ENCODE results near the gene ASCL4. TPM values are rescaled to one million over a fixed set of nuclear protein-coding genes. Genes with fewer than 3 reads are reported as not detected.

The ASCL4 gene
- total RNA-seq, 1 experiment from 2014 or later = not detected

- TF ChIP-seq, protein P1, sequence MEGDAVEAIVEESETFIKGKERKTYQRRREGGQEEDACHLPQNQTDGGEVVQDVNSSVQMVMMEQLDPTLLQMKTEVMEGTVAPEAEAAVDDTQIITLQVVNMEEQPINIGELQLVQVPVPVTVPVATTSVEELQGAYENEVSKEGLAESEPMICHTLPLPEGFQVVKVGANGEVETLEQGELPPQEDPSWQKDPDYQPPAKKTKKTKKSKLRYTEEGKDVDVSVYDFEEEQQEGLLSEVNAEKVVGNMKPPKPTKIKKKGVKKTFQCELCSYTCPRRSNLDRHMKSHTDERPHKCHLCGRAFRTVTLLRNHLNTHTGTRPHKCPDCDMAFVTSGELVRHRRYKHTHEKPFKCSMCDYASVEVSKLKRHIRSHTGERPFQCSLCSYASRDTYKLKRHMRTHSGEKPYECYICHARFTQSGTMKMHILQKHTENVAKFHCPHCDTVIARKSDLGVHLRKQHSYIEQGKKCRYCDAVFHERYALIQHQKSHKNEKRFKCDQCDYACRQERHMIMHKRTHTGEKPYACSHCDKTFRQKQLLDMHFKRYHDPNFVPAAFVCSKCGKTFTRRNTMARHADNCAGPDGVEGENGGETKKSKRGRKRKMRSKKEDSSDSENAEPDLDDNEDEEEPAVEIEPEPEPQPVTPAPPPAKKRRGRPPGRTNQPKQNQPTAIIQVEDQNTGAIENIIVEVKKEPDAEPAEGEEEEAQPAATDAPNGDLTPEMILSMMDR (IDR thresholded peaks at IDR 0.05; ENCODE audit: unreplicated experiment) = no peak
- Mint-ChIP-seq H3K36me3 (ENCODE audit: insufficient read depth, unreplicated experiment) (no peaks in the 10 kb centered on the region), H3K27ac (ENCODE audit: unreplicated experiment) (no peak overlapping the region), H3K4me3 (ENCODE audit: low read depth, unreplicated experiment) (no peak overlapping the region), H3K4me1 (ENCODE audit: low read depth, unreplicated experiment) (no peaks in the 10 kb centered on the region), H3K27me3 (ENCODE audit: unreplicated experiment) (peaks cover 72% of the 10 kb centered on the region), H3K9me3 (ENCODE audit: low read depth, unreplicated experiment) (no peaks in the 10 kb centered on the region)
- CTCF ChIA-PET = no interaction called here
- DNase-seq = no peak
- intact Hi-C loops (cut with micrococcal nuclease; ENCODE audit: unreplicated experiment) = no loop called here
- BruUV-seq (replicated peaks) = no TSS peak
Observed at GRCh38 chr12:107778383-107779025, 4.0 kb downstream of the ASCL4 start.

DNA sequence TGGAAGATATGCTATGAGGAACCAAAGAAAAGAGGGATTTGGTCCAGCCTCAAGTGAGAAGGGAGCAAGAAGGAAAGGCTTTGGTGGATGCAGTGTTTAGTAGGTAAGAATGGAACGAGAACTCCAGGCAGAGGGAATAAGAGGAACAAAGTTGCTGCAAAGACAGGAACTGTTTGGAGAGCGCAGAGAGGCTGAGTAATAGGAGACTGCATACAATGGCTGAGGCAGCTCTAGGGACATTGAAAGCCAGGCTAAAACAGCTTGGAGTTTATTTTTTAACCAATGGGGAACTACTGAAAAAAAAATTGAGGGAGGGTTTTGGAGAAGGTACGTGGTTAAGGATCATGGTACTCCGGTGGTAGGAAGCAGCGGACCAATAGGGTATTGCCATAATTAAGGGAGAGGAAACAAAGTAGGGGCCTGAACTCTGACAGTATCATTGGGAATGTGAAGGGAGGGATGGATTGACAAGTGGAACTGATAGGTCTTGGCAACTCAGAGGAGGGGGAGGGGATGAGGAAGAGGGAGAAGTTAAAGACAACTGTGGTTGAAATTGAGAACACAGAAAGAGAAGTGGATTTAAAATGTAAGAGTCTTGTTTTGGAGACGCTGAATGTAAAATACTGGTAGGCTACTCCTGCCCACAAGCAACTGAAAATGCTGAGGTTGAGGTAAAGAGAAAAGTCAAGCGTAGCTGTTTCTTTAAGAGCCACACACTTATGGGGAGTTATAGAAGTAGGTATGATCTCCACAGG lies 4.8 kb downstream of the ASCL4 start:
- intact Hi-C loops (cut with micrococcal nuclease; ENCODE audit: unreplicated experiment) = no loop called here
- CTCF ChIA-PET = no interaction called here
- no peak overlapping the region for H3K4me3 Mint-ChIP-seq (ENCODE audit: low read depth, unreplicated experiment)
- no peaks in the 10 kb centered on the region for H3K36me3 Mint-ChIP-seq (ENCODE audit: insufficient read depth, unreplicated experiment)
- no peaks in the 10 kb centered on the region for H3K9me3 Mint-ChIP-seq (ENCODE audit: low read depth, unreplicated experiment)
- no peak overlapping the region for H3K27ac Mint-ChIP-seq (ENCODE audit: unreplicated experiment)
- no peaks in the 10 kb centered on the region for H3K4me1 Mint-ChIP-seq (ENCODE audit: low read depth, unreplicated experiment)
- H3K27me3 Mint-ChIP-seq (ENCODE audit: unreplicated experiment) = peaks cover 64% of the 10 kb centered on the region
- TF ChIP-seq, protein P1 (IDR thresholded peaks at IDR 0.05; ENCODE audit: unreplicated experiment) = no peak
- no TSS peak for BruUV-seq (replicated peaks)
- DNase-seq = no peak

- Mint-ChIP-seq H3K4me1 (ENCODE audit: low read depth, unreplicated experiment) (no peaks in the 10 kb centered on the region), H3K9me3 (ENCODE audit: low read depth, unreplicated experiment) (no peaks in the 10 kb centered on the region), H3K36me3 (ENCODE audit: insufficient read depth, unreplicated experiment) (no peaks in the 10 kb centered on the region), H3K27ac (ENCODE audit: unreplicated experiment) (no peak overlapping the region), H3K4me3 (ENCODE audit: low read depth, unreplicated experiment) (no peak overlapping the region), H3K27me3 (ENCODE audit: unreplicated experiment) (peaks cover 57% of the 10 kb centered on the region)
- CTCF ChIA-PET = no interaction called here
- TF ChIP-seq, protein P1 (IDR thresholded peaks at IDR 0.05; ENCODE audit: unreplicated experiment) = no peak
- no peak for DNase-seq
- intact Hi-C loops (cut with micrococcal nuclease; ENCODE audit: unreplicated experiment) = no loop called here
- no TSS peak for BruUV-seq (replicated peaks)
Observed at GRCh38 chr12:107780298-107780697, 5.8 kb downstream of the ASCL4 start.

- intact Hi-C loops (cut with micrococcal nuclease; ENCODE audit: unreplicated experiment) = no loop called here
- Mint-ChIP-seq H3K4me1 (ENCODE audit: low read depth, unreplicated experiment) (no peaks in the 10 kb centered on the region), H3K4me3 (ENCODE audit: low read depth, unreplicated experiment) (no peak overlapping the region), H3K9me3 (ENCODE audit: low read depth, unreplicated experiment) (no peaks in the 10 kb centered on the region), H3K36me3 (ENCODE audit: insufficient read depth, unreplicated experiment) (no peaks in the 10 kb centered on the region), H3K27ac (ENCODE audit: unreplicated experiment) (no peak overlapping the region), H3K27me3 (ENCODE audit: unreplicated experiment) (peaks cover 44% of the 10 kb centered on the region)
- BruUV-seq (replicated peaks) = no TSS peak
- no peak for DNase-seq
- CTCF ChIA-PET = no interaction called here
- TF ChIP-seq, protein P1 (IDR thresholded peaks at IDR 0.05; ENCODE audit: unreplicated experiment) = no peak
Observed at GRCh38 chr12:107782067-107782466, 7.6 kb downstream of the ASCL4 start.

Measured in Calu3 (cell line).